ENCODE measurements around the gene TNFSF9. TPM values are rescaled to one million over a fixed set of nuclear protein-coding genes. Genes with fewer than 3 reads are reported as not detected.
"Not testable (repeated sequence)": the region's sequence is repeated elsewhere in the genome, so short reads cannot be mapped to it uniquely, and the experiment has no call there.

TNFSF9 gene
- total RNA-seq, 1 donor from 2014 or later = 4.1 TPM

DNA sequence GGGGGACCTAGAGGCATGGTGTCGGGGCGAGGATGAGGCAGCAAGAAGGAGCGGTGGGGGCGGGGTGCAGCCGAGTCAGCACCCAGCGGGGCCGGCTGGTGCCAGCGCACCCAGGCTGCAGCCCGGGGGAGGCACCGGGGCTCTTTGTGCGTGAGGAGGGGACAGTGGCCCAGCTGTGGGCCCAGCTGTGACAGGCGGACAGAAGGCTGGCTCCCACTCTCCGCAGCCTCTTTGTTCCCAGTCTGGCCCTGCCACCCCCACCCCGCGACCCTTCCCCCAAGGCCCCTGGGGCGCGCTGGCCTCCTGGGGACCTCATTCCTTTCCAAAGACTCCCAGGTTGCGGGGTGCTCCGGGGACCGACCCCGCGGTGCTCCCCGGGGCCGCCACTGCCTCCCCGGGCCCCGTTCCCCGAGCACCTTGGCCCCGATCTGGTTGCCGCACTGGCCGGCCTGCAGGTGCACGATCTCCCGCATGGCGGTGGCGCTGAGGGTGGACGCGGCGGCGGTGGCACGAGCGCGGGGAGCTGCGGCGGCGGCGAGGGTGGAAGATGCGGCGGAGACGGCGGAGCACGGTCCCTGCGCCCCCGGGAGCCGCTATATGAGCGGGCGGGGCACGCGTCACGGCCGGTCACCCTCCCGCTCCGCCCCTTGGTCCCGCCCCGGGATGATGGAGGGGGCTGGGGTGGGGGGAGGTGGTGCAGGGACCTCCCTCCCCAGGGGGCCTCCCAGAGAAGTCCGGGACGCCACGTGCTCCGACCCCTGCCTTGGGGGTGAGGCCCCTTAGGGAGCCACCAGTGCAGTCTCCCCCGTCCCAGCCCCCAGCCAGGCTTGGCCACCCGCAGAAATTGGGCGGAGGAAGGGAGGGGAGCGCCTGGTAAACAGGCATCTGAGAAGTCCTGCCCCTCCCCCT, 28.8 kb upstream of the TNFSF9 start, which contains the start of gene TUBB4A:
Gene TUBB4A (minus strand): TSS at position 570 of the 909 bp plus-strand sequence. CDS start 97 bp downstream, at position 473.
- intact Hi-C loops (cut with DNase I) = no loop called here
- Histone ChIP-seq H3K4me3 (peak within 1 kb of the TSS; percentile 50), H3K4me1 (peaks cover 11% of the 10 kb centered on the region), H3K27ac (no peak within 1 kb of the TSS), H3K36me3 (no peaks in the 10 kb centered on the region), H3K9me3 (no peaks in the 10 kb centered on the region), H3K27me3 (ENCODE audit: low read depth) (peaks cover 32% of the 10 kb centered on the region)
- TF ChIP-seq, protein P1, sequence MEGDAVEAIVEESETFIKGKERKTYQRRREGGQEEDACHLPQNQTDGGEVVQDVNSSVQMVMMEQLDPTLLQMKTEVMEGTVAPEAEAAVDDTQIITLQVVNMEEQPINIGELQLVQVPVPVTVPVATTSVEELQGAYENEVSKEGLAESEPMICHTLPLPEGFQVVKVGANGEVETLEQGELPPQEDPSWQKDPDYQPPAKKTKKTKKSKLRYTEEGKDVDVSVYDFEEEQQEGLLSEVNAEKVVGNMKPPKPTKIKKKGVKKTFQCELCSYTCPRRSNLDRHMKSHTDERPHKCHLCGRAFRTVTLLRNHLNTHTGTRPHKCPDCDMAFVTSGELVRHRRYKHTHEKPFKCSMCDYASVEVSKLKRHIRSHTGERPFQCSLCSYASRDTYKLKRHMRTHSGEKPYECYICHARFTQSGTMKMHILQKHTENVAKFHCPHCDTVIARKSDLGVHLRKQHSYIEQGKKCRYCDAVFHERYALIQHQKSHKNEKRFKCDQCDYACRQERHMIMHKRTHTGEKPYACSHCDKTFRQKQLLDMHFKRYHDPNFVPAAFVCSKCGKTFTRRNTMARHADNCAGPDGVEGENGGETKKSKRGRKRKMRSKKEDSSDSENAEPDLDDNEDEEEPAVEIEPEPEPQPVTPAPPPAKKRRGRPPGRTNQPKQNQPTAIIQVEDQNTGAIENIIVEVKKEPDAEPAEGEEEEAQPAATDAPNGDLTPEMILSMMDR (IDR thresholded peaks at IDR 0.05) = no peak
- DNase-seq (no peak), ATAC-seq (peak; percentile 29 to 43)

GRCh38 chr19:6503407-6504201, 27.2 kb upstream of the TNFSF9 start:
- intact Hi-C loops (cut with DNase I) = no loop called here

DNA sequence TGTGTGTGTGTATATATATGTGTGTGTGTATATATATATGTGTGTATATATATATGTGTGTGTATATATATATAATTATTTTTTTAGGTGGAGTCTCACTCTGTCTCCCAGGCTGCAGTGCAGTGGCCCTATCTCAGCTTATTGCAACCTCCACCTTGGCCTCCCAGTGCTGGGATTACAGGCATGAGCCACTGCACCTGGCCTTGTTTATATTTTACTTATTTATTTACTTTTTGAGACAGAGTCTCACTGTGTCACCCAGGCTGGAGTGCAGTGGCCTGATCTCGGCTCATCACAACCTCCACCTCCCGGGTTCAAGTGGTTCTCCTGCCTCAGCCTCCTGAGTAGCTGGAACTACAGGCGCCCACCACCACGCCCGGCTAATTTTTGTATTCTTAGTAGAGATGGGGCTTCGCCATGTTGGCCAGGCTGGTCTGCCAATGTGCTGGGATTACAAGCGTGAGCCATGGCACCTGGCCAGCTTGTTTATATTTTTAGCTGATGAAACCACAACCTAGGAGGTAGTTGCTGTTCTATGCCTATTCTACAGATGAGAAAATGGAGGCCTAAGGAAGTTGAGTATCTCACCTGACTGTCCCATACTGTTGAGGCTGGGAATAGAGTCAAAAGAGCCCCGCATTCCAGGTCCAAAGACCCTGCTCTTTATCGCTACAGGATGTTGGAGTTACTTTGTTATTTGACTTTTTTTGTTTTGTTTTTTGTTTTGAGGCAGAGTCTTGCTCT, 22.6 kb upstream of the TNFSF9 start:
- ATAC-seq; H3K27me3 ChIP-seq (ENCODE audit: low read depth); H3K27ac ChIP-seq; H3K9me3 ChIP-seq; DNase-seq; H3K36me3 ChIP-seq; intact Hi-C loops (cut with DNase I); H3K4me3 ChIP-seq; H3K4me1 ChIP-seq: not testable (repeated sequence)

More at GRCh38 chr19:6503407-6504201, 27.2 kb upstream of the TNFSF9 start:
- Histone ChIP-seq H3K4me3 (no peak overlapping the region), H3K9me3 (no peaks in the 10 kb centered on the region), H3K27ac (no peak overlapping the region), H3K4me1 (peaks cover 11% of the 10 kb centered on the region), H3K27me3 (ENCODE audit: low read depth) (peaks cover 32% of the 10 kb centered on the region), H3K36me3 (no peaks in the 10 kb centered on the region)
- TF ChIP-seq, protein P1 (IDR thresholded peaks at IDR 0.05) = no peak
- DNase-seq = no peak
- no peak for ATAC-seq

GRCh38 chr19:6509118-6509971, 21.5 kb upstream of the TNFSF9 start:
- Histone ChIP-seq H3K4me3 (no peak overlapping the region), H3K36me3 (no peaks in the 10 kb centered on the region), H3K27ac (peak overlapping the region; percentile 38), H3K9me3 (no peaks in the 10 kb centered on the region), H3K27me3 (ENCODE audit: low read depth) (no peaks in the 10 kb centered on the region), H3K4me1 (peaks cover 8% of the 10 kb centered on the region)
- TF ChIP-seq, protein P1 (IDR thresholded peaks at IDR 0.05) = no peak
- intact Hi-C loops (cut with DNase I) = no loop called here
- ATAC-seq = peak; percentile 70 to 77
- DNase-seq = peak; percentile 60

DNA sequence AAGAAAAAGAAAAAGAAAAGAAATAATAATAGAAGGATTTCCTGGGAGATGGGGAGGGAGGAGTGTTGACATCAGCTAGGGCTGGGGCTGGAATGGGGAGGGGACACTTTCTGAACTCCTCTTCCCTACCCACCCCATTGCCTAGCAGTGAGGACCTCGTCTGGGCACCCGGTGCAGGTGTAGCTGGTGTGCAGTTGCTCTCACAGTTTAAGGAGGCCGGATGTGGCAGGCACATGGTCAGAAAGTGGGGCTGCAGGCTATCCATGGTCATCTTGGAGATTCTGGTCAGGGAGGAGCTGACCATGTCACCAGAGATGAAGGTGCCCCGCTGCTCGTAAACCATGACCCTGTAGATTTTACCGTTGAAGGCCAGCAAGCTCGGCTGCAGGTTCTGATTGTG, 20.2 kb upstream of the TNFSF9 start:
- no peaks in the 10 kb centered on the region for H3K36me3 ChIP-seq
- DNase-seq (no peak), ATAC-seq (no peak)
- no peaks in the 10 kb centered on the region for H3K9me3 ChIP-seq
- intact Hi-C loops (cut with DNase I) = no loop called here
- no peak overlapping the region for H3K27ac ChIP-seq
- no peaks in the 10 kb centered on the region for H3K27me3 ChIP-seq (ENCODE audit: low read depth)
- H3K4me1 ChIP-seq = peaks cover 8% of the 10 kb centered on the region
- H3K4me3 ChIP-seq = no peak overlapping the region
- TF ChIP-seq, protein P1 (IDR thresholded peaks at IDR 0.05) = no peak
